OCI-M1 (cell line): ENCODE data around the gene MYO1H.

Experiments
- DNase-seq: peaks from one replicate; lab custom pipeline; 2025; lab: John Stamatoyannopoulos, UW

MYO1H gene

DNA sequence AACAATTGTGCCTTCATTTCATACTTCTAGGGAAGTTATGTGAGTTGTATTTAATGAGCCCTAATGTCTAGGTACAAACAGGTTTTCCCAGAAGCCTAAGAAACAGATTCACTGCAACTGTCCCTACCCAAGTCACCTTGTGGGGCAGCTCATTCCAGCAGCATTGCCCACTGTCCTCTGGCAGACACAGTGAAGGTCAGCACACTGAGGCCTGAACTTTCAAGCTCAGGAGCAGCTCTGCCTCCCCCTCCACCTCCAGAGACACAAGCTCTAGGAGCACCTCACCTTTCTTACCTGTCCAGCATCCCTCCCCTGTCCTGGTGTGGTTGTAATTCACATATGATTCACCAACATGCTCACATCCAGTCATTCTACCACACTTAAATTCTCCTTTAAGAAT, 145.4 kb downstream of the MYO1H start:
- no peak for DNase-seq

DNA sequence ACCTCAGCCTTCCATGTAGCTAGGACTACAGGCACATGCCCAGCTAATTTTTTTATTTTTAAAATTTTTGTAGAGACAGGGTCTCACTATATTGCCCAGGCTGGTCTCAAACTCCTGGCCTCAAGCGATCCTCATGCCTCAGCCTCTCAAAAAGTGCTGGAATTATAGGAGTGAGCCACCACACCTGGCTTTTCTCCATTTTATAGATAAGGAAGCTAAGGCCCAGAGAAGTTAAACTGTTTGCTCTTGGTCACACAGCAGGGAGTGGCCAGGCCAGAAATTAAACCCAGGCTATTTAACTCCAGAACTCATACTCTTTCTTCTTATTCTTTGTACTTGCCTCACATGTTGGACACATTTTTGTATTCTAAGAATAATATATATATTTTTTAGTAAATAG, 146.2 kb downstream of the MYO1H start:
- DNase-seq = no peak

DNA sequence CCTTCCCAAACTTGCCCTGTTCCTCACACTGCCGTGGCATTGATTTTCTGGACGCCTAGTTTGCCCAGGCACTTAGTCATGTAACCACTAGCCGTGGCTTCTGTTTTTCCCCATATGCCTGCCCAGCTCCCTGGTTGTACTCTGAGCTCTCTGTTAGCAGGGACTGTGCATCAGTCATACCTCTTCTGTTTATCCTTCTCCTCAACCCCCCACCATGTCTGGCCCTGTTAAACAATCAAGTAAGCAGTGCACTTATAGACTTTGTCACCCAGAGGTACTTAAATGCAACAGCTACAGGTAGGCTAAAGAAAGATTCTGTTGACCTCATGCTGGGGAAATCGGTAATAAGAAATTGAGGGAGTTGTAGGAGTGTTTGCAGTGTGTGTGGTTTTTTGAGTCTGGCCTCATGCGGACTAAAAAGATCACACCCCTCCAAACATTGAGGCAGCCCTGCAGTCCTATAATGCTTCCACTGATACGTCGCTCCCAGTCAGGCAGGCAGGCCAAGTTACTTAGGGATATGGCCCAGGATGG, 146.7 kb downstream of the MYO1H start:
- no peak for DNase-seq

DNA sequence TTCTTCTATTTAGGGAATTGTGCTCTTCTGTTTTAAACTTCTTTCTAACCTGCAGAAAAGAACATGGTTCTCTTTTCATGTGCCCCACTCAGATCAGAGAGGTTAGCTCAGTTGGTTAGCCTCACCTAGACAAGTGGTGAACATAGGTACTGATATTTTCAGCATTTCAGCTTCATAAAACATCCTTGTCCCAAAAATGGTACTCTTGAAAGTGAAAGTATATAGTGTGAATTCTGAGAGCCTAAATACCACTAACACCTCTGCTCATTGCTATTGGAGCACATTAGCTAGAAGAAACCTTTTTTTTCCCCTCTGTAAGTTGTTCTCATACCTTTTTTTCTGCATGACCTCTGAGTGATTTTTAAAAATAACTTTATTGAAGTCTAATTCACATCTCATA, 147.3 kb downstream of the MYO1H start:
- no peak for DNase-seq

DNA sequence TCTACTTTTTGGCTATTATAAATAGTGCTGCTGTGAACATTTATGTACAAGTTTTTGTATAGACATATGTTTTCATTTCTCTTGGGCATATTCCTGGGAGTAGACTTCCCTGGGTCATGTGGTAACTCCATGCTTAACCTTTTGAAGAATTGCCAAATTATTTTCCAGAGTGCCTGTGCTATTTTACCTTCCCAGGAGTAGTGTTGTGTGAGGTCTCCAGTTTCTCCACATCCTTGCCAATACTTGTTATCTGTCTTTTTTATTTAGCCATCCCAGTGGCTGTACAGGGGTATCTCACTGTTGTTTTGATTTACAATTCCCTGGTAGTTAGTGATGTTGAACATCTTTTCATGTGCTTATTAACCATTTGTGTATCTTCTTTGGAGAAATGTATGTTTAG, 148.6 kb downstream of the MYO1H start:
- no peak for DNase-seq

DNA sequence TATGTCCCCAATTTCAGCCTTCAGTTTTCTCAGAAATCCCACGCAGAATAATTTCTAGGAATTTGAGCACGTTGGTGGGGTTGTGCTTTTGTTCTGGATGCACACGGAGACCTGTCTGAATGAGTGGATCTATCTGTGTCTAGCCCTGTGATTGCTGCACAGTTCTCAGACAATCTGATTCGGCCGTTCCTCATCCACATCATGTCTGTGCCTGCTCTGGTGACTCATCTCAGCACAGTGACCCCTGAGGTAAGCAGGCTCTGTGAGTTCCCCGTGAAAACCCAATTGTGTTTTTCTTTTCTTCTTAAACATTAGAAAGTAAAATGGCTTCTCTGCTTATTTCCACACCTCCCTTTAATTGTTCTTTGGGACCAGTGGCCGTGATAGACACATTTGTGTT, 150.0 kb downstream of the MYO1H start:
- peak; percentile 30 for DNase-seq
